PC-3 (cell line): Measurements from ENCODE around the gene CNST.

Experiments used
- EZH2 ChIP-seq: fragments of 300-600 bp; sonication (generic); IDR thresholded peaks from one replicate; pipeline ENCODE4 v1.6.1; 2017; ENCODE audit warnings: antibody characterized with exemption, mild to moderate bottlenecking, low read length; ENCODE audit not compliant: unreplicated experiment
- TF ChIP-seq, protein P1 (sequence below): fragments of 300-600 bp; sonication (generic); conservative IDR thresholded peaks from 2 replicates; pipeline ENCODE4 v1.5.1; 2017; ENCODE audit warnings: antibody characterized with exemption, low read depth, mild to moderate bottlenecking, low read length

DNA sequence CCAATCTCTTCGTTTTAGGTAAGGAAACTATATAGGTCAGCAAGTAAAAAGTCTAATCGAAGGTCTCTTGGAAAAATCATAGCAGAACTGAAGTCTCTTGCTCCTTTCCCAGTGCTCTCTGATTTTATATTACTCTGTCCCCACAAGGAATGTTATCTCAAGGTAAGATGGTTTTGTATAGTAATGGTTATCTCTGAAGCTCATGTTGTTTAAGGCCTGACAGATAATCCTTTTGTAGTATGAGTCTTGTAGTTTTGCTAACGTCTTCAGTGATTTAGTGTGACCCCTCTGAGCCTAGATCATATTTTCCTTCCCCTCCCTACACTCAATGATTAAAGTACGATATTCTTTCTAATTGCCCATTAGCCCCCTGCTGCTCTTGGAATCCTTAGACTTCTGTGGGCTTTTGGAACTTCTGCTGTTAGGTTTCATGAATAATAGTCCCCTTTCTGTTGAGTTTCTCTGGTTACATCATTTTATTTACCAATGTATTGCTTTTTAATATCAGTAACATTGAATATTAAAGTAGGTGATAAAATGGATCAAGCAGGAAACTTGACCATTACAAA is 52.1 kb downstream of the CNST start:
- TF ChIP-seq, protein P1, sequence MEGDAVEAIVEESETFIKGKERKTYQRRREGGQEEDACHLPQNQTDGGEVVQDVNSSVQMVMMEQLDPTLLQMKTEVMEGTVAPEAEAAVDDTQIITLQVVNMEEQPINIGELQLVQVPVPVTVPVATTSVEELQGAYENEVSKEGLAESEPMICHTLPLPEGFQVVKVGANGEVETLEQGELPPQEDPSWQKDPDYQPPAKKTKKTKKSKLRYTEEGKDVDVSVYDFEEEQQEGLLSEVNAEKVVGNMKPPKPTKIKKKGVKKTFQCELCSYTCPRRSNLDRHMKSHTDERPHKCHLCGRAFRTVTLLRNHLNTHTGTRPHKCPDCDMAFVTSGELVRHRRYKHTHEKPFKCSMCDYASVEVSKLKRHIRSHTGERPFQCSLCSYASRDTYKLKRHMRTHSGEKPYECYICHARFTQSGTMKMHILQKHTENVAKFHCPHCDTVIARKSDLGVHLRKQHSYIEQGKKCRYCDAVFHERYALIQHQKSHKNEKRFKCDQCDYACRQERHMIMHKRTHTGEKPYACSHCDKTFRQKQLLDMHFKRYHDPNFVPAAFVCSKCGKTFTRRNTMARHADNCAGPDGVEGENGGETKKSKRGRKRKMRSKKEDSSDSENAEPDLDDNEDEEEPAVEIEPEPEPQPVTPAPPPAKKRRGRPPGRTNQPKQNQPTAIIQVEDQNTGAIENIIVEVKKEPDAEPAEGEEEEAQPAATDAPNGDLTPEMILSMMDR, result no peak
- TF ChIP-seq EZH2, result no peak
